K562 (cell line): ENCODE measurements around the gene EGFL7. TPM values are rescaled to one million over a fixed set of nuclear protein-coding genes. Genes with fewer than 3 reads are reported as not detected.

ENCODE experiments used
- CREM ChIP-seq: IDR thresholded peaks from 2 replicates; pipeline ENCODE4 v1.6.1; 2014; ENCODE audit warnings: antibody characterized with exemption, low read depth
- FOXP1 ChIP-seq: sonication (generic); formaldehyde crosslinking; IDR thresholded peaks from 2 replicates; pipeline ENCODE4 v1.8.0; 2022; ENCODE audit warnings: mild to moderate bottlenecking, missing genetic modification reagents
- HDGF ChIP-seq: fragments of 450-650 bp; IDR thresholded peaks from 2 replicates; pipeline ENCODE4 v1.6.1; 2016
- MCM5 ChIP-seq: fragments of 450-650 bp; IDR thresholded peaks from 2 replicates; pipeline ENCODE4 v1.6.1; 2016; ENCODE audit warnings: low read depth
- MYNN ChIP-seq, 2 experiments: sonication (generic); formaldehyde crosslinking in 1 of 2; IDR thresholded peaks; 2 replicates each; pipeline versions ENCODE4 v1.5.0 to v1.6.1; 2016 to 2020; ENCODE audit warnings: antibody characterized with exemption in 1 of 2, missing genetic modification reagents in 1 of 2
- SIN3A ChIP-seq, 2 experiments: fragments of 150-350 bp in 1 of 2; IDR thresholded peaks; 2 replicates each; pipeline ENCODE4 v1.6.1; 2011 to 2016; ENCODE audit warnings: borderline replicate concordance in 2 of 2, low read depth in 2 of 2, low read length in 2 of 2, mild to moderate bottlenecking in 2 of 2, moderate library complexity in 2 of 2; ENCODE audit not compliant: control insufficient read depth in 1 of 2
- SIN3B ChIP-seq: fragments of 450-650 bp; IDR thresholded peaks from 2 replicates; pipeline ENCODE4 v1.6.1; 2017; ENCODE audit warnings: low read depth, mild to moderate bottlenecking, moderate library complexity
- SRSF3 ChIP-seq: fragments of 200-400 bp; formaldehyde crosslinking; IDR thresholded peaks from 2 replicates; pipeline ENCODE4 v1.6.1; 2016; ENCODE audit warnings: mild to moderate bottlenecking, low read length, moderate library complexity; ENCODE audit not compliant: insufficient read depth
- TEAD4 ChIP-seq, 2 experiments: sonication (generic) in 1 of 2; formaldehyde crosslinking in 1 of 2; IDR thresholded peaks; 2 replicates each; pipeline versions ENCODE4 v1.6.1 to v1.8.0; 2012 to 2022; ENCODE audit warnings: borderline replicate concordance in 1 of 2, inconsistent platforms in 1 of 2, low read length in 1 of 2, mild to moderate bottlenecking in 1 of 2, missing genetic modification reagents in 1 of 2
- ZNF239 ChIP-seq: fragments of 250-450 bp; sonication (Bioruptor Pico); IDR thresholded peaks from 2 replicates; pipeline ENCODE4 v1.4.0; 2020; ENCODE audit warnings: mild to moderate bottlenecking
- polyA plus RNA-seq, 8 experiments: library from polyadenylated mRNA; depleted of rRNA in 4 of 8; stranded (reverse) in 5 of 8; unstranded in 3 of 8; fragments of >200 nt; fragmentation: Nextera tagmentation in 2 of 8; fragmentation: Illumina TruSeq in 1 of 8; extraction: Ambion mirVana in 2 of 8; extraction: Trizol in 1 of 8; gene quantifications; 2 replicates each; pipeline versions ENCODE4 v1.2.1 to v1.2.3, GENCODE V29; 2011 to 2014; ENCODE audit warnings: inconsistent platforms in 1 of 8, missing spikeins in 1 of 8
- total RNA-seq, 7 experiments: library from RNA; depleted of rRNA in 6 of 7; stranded (reverse); fragments of >200 nt in 6 of 7; fragmentation: Illumina TruSeq in 2 of 7; extraction: Trizol in 2 of 7; gene quantifications; 2 replicates each; pipeline versions ENCODE4 v1.2.1 to v1.2.3, GENCODE V29; 2011 to 2021; ENCODE audit warnings: low replicate concordance in 1 of 7
- TF ChIP-seq, protein P1 (sequence below): sonication (generic); formaldehyde crosslinking; IDR thresholded peaks from 2 replicates; pipeline ENCODE4 v1.8.1; 2023; ENCODE audit warnings: mild to moderate bottlenecking, missing genetic modification reagents
- TF ChIP-seq, protein P2 (sequence below): fragments of 450-650 bp; formaldehyde crosslinking; IDR thresholded peaks from 2 replicates; pipeline ENCODE4 v1.4.0; 2022; ENCODE audit warnings: missing genetic modification characterization
- TF ChIP-seq, protein P3 (sequence below): conservative IDR thresholded peaks from 2 replicates; pipeline ENCODE4 v1.6.1; 2011; ENCODE audit warnings: low read depth, mild to moderate bottlenecking, low read length; ENCODE audit not compliant: control insufficient read depth
- TF ChIP-seq, protein P4 (sequence below): fragments of 450-650 bp; IDR thresholded peaks from one replicate; pipeline ENCODE4 v1.6.1; 2018; ENCODE audit warnings: mild to moderate bottlenecking, moderate library complexity; ENCODE audit not compliant: partially characterized antibody

Gene EGFL7
- total and polyA plus RNA-seq, 9 of the 15 experiments (the other 6 are each of a cell fraction or from before 2014, with no cell fraction given): 1.5 to 286 (median 55.5) TPM

DNA sequence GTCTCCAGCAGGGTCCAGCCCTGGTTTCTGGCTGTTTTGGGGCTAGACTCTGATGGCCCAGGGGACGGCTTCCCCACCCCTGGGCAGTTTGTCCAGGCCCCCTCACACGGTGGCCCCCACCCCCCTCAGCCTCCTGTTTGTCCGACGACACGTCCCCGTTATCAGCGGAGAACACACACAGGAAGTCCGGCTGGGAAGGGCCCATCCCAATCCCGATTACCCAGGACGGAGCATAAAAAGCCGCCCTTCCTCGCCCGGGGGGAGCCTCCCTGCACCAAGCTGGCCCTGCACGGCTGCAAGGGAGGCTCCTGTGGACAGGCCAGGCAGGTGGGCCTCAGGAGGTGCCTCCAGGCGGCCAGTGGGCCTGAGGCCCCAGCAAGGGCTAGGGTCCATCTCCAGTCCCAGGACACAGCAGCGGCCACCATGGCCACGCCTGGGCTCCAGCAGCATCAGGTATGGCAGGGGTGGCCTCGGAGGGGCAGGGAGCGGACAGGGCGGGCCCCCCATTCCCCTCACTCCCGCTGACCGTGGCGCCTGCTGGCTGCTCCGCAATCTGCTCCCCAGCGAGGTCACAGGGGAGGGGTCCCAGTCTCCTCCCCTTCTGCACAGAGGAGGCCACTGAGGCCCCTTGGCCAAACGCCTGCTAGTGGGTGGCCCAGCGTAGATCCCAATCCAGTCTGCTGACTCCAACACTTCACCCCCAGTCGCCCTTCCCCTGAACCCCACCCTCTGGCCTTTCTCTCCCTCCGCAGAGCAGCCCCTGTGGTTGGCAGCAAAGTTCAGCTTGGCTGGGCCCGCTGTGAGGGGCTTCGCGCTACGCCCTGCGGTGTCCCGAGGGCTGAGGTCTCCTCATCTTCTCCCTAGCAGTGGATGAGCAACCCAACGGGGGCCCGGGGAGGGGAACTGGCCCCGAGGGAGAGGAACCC lies at the start of gene EGFL7 (continued):
- TF ChIP-seq, protein P1, sequence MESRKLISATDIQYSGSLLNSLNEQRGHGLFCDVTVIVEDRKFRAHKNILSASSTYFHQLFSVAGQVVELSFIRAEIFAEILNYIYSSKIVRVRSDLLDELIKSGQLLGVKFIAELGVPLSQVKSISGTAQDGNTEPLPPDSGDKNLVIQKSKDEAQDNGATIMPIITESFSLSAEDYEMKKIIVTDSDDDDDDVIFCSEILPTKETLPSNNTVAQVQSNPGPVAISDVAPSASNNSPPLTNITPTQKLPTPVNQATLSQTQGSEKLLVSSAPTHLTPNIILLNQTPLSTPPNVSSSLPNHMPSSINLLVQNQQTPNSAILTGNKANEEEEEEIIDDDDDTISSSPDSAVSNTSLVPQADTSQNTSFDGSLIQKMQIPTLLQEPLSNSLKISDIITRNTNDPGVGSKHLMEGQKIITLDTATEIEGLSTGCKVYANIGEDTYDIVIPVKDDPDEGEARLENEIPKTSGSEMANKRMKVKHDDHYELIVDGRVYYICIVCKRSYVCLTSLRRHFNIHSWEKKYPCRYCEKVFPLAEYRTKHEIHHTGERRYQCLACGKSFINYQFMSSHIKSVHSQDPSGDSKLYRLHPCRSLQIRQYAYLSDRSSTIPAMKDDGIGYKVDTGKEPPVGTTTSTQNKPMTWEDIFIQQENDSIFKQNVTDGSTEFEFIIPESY (CRISPR knock-in tag): peak; percentile 46; the same call in 1 of the 2 replicates
- TF ChIP-seq, protein P2, sequence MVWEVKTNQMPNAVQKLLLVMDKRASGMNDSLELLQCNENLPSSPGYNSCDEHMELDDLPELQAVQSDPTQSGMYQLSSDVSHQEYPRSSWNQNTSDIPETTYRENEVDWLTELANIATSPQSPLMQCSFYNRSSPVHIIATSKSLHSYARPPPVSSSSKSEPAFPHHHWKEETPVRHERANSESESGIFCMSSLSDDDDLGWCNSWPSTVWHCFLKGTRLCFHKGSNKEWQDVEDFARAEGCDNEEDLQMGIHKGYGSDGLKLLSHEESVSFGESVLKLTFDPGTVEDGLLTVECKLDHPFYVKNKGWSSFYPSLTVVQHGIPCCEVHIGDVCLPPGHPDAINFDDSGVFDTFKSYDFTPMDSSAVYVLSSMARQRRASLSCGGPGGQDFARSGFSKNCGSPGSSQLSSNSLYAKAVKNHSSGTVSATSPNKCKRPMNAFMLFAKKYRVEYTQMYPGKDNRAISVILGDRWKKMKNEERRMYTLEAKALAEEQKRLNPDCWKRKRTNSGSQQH (CRISPR knock-in tag): no peak
- TF ChIP-seq, protein P3, sequence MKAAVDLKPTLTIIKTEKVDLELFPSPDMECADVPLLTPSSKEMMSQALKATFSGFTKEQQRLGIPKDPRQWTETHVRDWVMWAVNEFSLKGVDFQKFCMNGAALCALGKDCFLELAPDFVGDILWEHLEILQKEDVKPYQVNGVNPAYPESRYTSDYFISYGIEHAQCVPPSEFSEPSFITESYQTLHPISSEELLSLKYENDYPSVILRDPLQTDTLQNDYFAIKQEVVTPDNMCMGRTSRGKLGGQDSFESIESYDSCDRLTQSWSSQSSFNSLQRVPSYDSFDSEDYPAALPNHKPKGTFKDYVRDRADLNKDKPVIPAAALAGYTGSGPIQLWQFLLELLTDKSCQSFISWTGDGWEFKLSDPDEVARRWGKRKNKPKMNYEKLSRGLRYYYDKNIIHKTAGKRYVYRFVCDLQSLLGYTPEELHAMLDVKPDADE: peak; percentile 38; the same call in 1 of the 2 replicates
- TF ChIP-seq HDGF: no peak; the same call in none of the 2 replicates
- TF ChIP-seq MCM5: no peak
- TF ChIP-seq MYNN (IDR thresholded peaks at IDR 0.05): peak; percentile 76
- no peak for TF ChIP-seq MYNN (CRISPR knock-in tag; IDR thresholded peaks at IDR 0.05)
- TF ChIP-seq CREM: peak; percentile 85
- TF ChIP-seq ZNF239: no peak
- TF ChIP-seq SRSF3: no peak
- TF ChIP-seq SIN3B: peak; percentile 62; the same call in 1 of the 2 replicates
- TF ChIP-seq, protein P4, sequence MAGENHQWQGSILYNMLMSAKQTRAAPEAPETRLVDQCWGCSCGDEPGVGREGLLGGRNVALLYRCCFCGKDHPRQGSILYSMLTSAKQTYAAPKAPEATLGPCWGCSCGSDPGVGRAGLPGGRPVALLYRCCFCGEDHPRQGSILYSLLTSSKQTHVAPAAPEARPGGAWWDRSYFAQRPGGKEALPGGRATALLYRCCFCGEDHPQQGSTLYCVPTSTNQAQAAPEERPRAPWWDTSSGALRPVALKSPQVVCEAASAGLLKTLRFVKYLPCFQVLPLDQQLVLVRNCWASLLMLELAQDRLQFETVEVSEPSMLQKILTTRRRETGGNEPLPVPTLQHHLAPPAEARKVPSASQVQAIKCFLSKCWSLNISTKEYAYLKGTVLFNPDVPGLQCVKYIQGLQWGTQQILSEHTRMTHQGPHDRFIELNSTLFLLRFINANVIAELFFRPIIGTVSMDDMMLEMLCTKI: no peak
- peak; percentile 78 for TF ChIP-seq TEAD4 (IDR thresholded peaks at IDR 0.05; ENCODE audit: low read length)
- no peak for TF ChIP-seq TEAD4 (CRISPR knock-in tag; IDR thresholded peaks at IDR 0.05; ENCODE audit: borderline replicate concordance)
- TF ChIP-seq SIN3A (IDR thresholded peaks at IDR 0.05; ENCODE audit: borderline replicate concordance in 2 of 2, control insufficient read depth in 1 of 2, low read depth in 2 of 2, low read length in 2 of 2): peak; percentile 45 to 61; a peak in 2 of 4 replicates
- no peak for TF ChIP-seq FOXP1 (CRISPR knock-in tag)
